ENCODE data around the gene ASCC1.

GRCh38 chr10:72171175-72171630 is 44.9 kb downstream of the ASCC1 start:
- TF ChIP-seq CTCF (conservative IDR thresholded peaks at IDR 0.05; ENCODE audit: low read depth, low read length), result no peak
- TF ChIP-seq EZH2phosphoT487 (IDR thresholded peaks at IDR 0.05; ENCODE audit: borderline replicate concordance, low read length), result no peak
- no peak for TF ChIP-seq EZH2 (IDR thresholded peaks at IDR 0.05; ENCODE audit: low read length, unreplicated experiment)

Measured in PC-3 (cell line).